ENCODE data around the gene TLN1.

Gene TLN1

DNA sequence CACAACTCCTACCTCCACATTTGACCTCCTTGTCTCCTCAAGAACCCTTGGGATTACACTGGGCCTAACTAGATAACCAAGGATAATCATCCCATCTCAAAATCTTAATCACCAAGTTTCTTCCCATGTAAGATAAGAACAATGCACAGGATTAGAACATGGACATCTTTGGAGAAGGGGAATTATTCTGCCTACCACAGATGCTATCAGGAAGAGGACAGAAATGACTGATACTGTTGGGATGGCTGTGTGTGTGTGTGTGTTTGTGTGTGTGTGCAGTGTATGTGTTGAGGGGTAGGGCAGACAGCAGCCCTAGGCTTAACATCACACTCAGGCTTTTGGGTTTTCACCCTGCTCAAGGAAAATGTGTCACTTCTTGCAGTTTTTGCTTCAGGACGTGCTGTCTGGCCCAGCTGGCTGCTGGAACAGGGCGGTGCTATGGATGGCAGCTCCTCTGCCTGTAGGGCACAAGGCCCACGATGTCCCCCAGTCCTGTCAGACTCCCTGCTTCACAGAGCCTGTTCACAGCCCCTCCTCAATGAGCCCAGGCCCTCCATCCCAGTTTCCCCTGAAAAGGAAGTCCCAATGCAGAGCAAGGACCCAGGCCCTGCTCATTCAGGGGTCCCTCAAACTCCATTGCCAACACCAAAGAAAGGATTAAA, 50.5 kb downstream of the TLN1 start:
- DNase-seq, result no peak

DNA sequence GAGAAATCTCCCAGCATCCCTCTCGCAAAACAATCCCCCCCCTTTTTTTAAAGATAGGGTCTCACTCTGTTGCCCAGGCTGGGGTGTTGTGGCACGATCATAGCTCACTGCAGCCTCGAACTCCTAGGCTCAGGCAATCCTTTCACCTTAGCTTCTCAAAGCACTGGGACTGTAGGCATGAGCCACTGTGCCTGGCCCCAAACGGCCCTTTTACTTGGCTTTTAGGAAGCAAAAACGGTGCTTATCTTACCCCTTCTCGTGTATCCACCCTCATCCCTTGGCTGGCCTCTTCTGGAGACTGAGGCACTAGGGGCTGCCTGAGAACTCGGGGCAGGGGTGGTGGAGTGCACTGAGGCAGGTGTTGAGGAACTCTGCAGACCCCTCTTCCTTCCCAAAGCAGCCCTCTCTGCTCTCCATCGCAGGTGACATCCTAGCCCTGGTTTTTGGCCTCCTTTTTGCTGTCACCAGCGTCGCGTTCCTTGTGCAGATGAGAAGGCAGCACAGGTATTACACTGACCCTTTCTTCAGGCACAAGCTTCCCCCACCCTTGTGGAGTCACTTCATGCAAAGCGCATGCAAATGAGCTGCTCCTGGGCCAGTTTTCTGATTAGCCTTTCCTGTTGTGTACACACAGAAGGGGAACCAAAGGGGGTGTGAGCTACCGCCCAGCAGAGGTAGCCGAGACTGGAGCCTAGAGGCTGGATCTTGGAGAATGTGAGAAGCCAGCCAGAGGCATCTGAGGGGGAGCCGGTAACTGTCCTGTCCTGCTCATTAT, 51.5 kb downstream of the TLN1 start:
- no peak for DNase-seq

DNA sequence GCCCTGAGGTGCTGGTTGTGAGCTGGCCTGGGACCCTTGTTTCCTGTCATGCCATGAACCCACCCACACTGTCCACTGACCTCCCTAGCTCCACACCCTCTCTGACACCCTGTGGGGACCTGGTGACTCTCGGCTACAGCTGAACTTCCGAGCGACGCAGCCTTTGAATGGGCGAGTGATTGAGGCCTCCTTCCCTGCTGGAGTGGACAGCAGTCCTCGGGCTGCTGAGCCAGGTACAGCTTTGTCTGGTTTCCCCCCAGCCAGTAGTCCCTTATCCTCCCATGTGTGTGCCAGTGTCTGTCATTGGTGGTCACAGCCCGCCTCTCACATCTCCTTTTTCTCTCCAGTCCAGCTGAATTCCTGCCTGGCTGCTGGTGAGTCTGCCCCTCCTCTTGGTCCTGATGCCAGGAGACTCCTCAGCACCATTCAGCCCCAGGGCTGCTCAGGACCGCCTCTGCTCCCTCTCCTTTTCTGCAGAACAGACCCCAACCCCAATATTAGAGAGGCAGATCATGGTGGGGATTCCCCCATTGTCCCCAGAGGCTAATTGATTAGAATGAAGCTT, 52.1 kb downstream of the TLN1 start:
- no peak for DNase-seq

DNA sequence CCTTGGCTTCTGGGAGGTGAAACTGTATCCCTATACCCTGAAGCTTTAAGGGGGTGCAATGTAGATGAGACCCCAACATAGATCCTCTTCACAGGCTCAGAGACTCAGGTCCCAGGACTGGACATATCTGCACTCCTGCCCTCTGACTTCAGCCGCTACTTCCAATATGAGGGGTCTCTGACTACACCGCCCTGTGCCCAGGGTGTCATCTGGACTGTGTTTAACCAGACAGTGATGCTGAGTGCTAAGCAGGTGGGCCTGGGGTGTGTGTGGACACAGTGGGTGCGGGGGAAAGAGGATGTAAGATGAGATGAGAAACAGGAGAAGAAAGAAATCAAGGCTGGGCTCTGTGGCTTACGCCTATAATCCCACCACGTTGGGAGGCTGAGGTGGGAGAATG, 52.9 kb downstream of the TLN1 start:
- DNase-seq, result no peak

DNA sequence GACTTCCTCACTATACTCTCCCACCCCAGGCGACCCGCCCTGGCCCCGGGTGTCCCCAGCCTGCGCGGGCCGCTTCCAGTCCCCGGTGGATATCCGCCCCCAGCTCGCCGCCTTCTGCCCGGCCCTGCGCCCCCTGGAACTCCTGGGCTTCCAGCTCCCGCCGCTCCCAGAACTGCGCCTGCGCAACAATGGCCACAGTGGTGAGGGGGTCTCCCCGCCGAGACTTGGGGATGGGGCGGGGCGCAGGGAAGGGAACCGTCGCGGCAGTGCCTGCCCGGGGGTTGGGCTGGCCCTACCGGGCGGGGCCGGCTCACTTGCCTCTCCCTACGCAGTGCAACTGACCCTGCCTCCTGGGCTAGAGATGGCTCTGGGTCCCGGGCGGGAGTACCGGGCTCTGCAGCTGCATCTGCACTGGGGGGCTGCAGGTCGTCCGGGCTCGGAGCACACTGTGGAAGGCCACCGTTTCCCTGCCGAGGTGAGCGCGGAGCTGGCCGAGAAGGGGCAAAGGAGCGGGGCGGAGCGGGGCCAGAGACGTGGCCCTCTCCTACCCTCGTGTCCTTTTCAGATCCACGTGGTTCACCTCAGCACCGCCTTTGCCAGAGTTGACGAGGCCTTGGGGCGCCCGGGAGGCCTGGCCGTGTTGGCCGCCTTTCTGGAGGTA, 56.1 kb downstream of the TLN1 start:
- DNase-seq, result no peak

DNA sequence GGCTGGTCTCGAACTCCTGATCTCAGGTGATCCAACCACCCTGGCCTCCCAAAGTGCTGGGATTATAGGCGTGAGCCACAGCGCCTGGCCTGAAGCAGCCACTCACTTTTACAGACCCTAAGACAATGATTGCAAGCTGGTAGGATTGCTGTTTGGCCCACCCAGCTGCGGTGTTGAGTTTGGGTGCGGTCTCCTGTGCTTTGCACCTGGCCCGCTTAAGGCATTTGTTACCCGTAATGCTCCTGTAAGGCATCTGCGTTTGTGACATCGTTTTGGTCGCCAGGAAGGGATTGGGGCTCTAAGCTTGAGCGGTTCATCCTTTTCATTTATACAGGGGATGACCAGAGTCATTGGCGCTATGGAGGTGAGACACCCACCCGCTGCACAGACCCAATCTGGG, 56.8 kb downstream of the TLN1 start:
- no peak for DNase-seq

DNA sequence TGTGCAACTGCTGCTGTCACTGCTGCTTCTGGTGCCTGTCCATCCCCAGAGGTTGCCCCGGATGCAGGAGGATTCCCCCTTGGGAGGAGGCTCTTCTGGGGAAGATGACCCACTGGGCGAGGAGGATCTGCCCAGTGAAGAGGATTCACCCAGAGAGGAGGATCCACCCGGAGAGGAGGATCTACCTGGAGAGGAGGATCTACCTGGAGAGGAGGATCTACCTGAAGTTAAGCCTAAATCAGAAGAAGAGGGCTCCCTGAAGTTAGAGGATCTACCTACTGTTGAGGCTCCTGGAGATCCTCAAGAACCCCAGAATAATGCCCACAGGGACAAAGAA, 58.0 kb downstream of the TLN1 start:
- no peak for DNase-seq

DNA sequence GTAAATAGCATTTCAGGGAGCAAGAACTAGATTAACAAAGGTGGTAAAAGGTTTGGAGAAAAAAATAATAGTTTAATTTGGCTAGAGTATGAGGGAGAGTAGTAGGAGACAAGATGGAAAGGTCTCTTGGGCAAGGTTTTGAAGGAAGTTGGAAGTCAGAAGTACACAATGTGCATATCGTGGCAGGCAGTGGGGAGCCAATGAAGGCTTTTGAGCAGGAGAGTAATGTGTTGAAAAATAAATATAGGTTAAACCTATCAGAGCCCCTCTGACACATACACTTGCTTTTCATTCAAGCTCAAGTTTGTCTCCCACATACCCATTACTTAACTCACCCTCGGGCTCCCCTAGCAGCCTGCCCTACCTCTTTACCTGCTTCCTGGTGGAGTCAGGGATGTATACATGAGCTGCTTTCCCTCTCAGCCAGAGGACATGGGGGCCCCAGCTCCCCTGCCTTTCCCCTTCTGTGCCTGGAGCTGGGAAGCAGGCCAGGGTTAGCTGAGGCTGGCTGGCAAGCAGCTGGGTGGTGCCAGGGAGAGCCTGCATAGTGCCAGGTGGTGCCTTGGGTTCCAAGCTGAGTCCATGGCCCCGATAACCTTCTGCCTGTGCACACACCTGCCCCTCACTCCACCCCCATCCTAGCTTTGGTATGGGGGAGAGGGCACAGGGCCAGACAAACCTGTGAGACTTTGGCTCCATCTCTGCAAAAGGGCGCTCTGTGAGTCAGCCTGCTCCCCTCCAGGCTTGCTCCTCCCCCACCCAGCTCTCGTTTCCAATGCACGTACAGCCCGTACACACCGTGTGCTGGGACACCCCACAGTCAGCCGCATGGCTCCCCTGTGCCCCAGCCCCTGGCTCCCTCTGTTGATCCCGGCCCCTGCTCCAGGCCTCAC, 58.6 kb downstream of the TLN1 start, which contains the start of gene CA9:
TSS of gene CA9 (plus strand) at position 797 of the 893 bp plus-strand sequence. CDS start at position 829, 32 bp downstream.
- DNase-seq, result no peak

DNA sequence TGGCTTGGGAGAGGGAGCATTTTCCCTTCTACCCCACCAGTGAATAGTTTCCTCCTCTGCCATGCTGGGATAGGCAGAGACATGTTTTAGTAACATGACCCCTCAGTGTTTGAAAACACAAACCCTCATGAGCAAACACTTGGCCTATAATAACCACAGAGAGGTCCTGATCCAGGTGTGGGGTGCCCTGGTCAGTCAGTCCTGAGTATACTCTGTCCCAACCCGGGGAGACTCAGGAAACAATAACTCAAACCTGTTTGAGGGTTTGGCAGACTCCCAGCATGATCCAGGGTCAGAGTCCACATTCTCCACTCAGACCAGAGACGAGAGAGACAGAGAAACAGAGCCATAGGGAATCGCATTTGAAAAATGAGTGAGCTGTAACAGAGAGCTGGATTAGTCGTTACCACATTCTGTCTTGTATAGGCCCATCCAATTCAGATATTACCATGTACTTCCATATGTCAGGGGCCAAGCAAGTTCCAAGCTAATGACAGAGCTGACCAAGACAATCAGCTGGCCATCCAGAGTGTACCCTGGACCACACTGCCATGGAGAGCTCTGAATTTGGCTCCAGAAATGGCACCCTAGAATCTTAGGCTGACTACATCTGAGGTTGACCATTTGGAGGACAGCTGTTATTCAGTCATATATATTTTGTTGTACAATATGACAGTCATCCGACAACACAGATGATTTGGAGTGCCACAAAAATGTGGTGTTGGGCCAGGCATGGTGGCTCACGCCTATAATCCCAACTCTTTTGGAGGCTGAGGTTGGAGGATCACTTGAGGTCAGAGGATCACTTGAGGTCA, 62.5 kb downstream of the TLN1 start:
- no peak for DNase-seq

DNA sequence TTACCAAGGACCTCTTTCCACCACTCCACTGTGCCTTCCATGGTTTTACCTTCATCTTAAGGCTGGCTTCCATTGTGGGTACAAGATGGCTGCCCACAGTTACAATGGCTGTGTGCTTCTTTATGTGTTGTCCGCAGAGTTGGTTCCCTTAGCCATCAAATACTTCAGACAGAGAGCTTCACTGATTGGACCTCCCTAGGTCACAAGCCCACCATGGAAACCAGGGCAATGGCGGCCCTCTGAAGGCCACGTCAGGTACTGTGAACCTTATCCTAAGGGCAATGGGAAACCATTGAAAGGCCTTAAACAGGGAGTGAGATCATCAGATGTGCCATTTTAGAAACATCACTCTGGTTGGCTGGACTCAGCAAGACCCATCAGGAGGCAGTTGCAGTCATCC, 64.1 kb downstream of the TLN1 start:
- DNase-seq, result no peak

DNA sequence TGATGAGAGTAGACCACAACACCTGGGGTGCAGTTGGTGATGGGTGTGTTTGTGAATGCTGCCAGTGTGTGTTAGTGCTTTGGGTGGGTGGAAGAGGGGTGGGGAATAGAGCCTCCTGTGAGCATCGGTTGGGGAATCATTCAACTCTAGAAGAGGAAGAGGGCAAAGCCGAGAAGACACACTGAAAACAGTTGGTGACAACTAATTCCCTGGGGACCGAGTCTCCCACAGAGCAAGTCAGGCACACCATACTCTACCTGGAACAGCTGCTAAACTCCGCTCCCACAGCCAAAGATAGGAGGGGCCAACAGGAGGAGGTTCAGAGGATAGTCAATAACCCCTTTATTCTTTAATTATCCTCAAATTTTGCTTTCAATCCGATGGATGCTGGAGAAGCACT, 65.4 kb downstream of the TLN1 start:
- no peak for DNase-seq

DNA sequence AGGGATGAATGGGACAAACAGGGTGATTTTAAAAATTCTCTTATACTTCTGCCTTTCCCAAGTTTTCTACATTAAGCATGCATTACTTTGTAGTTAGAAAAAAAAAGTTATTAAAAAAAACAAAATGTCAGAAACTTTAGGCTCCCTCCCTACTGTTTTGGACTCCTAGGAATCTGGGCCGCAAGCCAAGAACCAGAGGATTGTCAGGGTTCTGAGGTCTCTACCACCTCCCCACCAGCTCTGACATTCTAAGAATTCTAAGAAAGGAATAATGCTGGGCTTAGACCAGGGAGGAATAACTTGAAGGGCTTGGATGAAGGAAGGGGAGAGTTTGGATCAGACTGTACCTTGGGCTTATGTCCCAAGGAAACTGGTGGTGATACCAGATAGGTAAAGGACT, 66.0 kb downstream of the TLN1 start:
- DNase-seq, result no peak

DNA sequence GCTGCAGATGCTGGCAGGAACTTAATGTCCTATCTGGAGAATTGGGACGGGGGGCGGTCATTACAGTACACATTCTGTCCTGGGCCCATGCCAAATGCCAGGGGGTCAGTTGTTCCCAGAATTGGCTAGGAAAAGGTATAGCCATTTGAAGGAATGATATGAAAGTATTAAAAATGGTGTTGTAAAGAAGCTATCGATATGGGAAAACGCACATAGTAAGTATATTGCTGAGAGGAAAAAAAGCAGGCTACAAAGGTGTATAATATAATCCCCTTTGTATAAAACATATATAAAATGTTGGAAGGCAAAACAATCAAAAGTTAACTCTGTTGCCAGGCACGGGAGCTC, 66.5 kb downstream of the TLN1 start:
- DNase-seq, result no peak

DNA sequence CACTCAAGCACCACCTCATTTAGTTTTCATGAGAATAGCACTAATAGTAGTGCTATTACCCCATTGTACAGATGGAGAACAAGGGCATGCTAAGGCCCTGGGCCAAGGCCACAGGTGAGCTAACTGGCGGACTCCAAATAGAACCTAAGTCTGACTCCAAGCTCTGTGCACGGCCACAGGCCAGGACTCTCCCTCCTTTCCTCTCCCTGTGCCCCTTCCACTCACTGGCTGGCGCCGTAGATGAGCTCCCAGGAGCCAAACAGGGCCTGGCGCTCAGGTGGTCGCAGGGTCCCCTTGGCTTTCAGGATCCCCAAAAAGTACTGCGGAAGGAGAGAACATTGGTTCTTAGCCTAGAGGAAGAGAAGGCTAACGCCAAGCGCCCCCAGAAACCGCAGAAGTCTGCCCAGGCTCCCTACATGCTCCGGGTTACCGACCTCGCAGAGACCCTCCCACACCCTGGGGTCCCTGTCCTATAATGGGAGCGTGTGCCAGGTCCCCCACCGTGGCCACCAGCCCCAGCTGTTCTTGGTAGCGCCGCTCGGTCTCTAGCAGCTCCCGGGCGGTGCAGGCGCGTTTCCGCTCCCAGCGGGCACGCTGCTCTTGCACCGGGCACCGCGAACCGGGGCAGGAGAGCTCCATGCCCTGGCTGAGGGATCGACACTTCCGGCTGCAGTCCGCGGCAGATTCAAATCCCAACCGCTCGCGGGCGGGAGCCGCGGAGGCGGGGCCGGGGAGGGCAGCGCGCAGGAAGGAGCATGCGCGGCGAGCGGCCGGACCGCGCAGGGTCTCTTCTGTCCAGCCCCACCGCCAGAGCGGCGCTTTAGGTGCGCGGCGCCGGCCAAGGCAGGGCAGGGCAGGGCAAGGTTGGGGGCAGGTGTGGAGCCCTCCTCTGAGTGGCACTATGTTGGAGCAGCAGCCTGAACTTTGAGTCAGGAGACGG, 67.2 kb downstream of the TLN1 start, which contains the start of gene ARHGEF39:
TSS of gene ARHGEF39 (minus strand) at position 665 of the 940 bp plus-strand sequence. CDS start at position 639, 26 bp downstream.
- DNase-seq, result peak; percentile 43

DNA sequence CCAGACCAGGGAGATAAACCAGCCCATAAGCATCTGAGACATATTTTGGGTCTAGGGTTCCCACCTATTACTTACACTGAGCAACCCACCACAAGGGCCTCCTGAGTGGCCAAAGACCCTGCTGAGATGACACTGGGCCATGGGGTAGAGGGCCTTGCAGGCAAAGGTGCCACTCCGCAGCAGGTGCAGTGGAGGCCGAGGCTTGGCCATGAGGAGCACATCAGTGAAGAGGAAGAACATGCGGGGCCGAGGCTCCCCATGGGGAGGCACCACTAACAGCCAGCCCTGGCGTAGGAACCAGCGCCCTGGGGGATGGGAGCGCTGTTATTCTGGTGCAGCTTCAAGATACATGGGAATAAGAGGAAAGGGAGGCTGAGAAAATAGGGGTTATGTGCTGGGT, 69.6 kb downstream of the TLN1 start:
- no peak for DNase-seq

DNA sequence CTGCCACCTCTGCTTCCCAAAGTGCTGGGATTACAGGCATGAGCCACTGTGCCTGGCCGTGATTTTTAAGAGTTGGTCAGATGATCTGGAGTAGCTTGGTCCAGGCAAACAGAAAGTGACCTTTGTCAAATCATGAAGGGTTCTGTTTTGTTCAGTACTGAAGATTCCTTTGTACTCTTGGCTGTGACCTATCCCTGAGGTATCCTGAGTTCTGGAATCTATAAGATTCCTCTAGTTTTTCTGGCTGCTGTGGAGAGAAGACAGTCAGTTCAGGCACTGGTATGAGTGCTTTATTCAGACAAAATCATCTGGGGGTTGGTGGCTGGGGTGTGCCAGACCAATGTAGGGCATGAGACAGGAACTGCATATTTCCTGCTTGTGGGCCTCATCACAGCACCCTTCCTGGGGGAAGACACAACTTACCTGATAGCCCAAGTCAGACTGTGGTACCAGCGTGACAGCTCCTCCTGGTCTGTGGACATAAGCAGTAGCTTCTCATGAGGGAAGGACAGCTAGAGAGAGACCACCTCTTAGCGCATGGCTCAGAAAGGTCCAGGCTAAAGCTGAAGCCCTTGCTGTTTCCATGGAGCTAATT, 70.1 kb downstream of the TLN1 start:
- no peak for DNase-seq

DNA sequence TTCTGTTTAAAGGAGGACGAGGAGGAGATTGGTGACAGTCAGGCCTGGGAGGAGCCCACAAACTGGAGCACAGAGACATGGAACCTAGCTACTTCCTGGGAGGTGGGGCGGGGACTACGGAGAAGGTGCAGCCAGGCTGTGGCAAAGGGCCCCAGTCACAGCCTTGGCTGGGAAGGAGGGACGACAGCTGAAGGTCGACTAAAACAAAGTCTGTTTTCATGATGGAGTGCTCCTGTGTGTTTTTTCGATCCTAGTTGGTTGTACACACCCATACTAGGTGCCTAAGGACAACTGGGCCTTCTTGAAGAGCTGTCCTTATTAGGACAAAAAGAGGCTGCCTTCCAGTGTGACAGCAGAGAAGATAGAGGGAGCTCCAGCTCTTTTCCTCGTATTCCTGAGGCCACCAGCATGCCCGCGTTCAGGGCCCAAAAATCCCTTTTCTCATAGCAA, 71.0 kb downstream of the TLN1 start:
- DNase-seq, result no peak

DNA sequence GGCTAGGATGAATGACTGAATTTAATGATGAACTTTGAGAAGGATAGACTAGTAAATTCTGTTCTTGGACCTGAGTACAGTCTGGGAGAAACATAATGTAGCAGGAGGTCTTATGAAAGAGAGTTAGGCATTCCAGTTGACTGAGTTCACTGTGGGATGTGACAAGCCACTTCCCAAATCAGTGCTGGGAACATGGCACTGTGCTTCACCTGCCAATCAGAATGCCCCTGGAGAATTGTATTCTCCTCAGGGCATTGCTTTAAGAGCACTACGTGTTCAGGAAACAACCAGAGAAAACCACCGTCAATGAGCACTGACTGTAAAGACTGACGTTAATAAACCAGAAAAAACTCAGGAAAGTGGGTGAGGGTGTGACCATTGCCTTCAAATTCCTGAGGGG, 72.7 kb downstream of the TLN1 start:
- no peak for DNase-seq

DNA sequence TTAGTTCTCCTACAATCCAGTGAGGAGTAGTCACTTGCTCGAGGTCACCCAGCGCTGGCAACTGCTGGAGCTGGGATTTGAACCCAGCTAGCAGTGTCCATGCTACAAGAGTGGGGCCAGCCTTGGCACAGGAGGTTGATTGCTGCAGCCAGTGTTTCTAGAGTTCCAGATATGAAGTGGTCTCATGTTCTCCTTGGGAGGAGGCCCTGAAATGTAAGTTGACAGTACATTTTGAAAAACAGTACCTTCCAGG, 73.1 kb downstream of the TLN1 start:
- no peak for DNase-seq

DNA sequence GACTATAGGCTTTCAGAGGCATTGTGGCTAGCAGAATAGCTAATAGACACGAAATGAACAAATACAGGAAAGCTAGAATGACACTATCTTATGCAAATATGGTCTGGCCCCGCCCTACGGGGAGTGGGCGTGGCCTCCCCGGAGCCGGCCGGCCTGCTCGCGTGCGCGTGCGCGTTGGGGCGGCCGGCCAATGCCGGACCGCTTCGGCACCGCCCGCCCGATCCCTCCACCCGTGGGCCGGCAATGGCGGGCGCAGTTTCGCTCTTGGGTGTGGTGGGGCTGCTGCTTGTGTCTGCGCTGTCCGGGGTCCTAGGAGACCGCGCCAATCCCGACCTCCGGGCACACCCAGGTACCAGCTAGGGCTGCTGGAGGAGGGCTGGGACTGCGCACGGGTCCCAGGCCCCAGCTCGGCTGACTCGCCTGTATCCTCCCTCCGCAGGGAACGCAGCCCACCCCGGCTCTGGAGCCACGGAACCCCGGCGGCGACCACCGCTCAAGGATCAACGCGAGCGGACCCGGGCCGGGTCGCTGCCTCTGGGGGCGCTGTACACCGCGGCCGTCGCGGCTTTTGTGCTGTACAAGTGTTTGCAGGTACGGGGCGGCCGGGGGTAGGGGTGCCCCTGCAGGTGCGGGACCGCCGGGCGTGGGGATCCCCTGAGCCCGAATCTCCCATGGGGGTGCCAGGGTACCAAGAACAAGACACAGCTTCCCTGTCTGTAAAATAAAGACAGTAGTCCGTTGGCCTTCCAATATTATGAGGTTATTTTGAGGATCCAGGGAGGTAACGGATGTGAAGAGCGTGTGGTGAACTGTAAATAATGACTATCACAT, 73.6 kb downstream of the TLN1 start, which contains the start of gene CCDC107:
TSS of gene CCDC107 (plus strand) at position 156 of the 831 bp plus-strand sequence. CDS start at position 244, 88 bp downstream.
- DNase-seq, result peak; percentile 67
